ENCODE data around the gene IKBIP.
"Not testable (repeated sequence)": the region's sequence is repeated elsewhere in the genome, so short reads cannot be mapped to it uniquely, and the experiment has no call there.

IKBIP gene

DNA sequence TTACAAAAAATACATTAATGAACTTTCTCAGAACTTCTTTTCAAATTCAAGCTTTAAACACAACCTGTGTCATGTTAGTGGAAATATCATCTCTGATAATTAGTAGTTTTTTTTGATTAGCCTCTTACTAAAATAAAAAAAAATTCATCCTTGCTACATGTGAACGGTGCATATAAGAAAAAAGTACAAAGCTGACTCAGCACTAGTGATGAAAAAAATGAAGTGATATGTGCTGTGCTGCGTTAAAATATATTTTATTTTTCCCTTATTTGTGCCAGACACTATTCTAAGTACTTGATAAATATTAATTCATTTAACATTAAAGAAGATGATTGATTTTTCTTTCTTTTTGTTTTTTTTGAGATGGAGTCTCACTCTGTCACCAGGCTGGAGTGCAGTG, 7.5 kb downstream of the IKBIP start:
- no peak for DNase-seq (ENCODE audit: low read depth)

- peak; percentile 87 for DNase-seq (ENCODE audit: low read depth)
Observed at GRCh38 chr12:98635657-98636323, 8.8 kb downstream of the IKBIP start.

DNA sequence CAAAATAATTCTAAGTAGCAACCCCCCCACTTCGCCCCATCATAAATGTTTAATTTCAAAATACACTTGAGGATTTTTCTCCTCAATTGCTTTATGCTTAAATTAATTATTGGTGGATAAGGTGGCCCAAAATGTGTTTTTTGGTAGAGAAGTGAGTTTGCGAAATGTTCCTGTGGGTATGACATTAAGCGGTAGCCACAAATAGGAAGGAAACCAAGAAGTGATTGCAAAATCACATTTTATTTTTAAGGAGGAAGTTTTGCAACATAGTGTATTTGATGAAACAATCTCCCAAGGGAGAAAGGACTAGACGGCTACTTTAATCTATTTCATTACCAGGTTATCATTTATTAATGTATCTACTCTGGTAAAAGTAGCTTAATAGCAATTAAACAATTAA, 25.6 kb downstream of the IKBIP start:
- DNase-seq (ENCODE audit: low read depth): no peak

GRCh38 chr12:98612696-98613334, 31.8 kb downstream of the IKBIP start:
- DNase-seq (ENCODE audit: low read depth): no peak

DNA sequence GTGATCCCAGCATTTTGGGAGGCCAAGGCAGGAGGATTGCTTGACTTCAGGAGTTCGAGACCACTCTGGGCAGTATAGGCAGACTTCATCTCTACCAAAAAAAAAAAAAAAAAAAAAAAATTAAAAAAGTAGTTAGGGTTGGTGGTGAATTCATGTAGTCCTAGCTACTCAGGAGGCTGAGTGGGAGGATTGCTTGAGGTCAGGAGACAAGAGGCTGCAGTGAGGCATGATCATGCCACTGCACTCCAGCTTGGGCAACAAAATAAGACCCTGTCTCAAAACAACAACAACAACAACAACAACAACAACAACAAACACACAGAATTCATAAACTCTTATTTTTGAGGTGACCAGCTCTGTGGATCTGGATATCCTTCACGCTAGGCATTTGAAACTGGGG, 34.0 kb downstream of the IKBIP start:
- no peak for DNase-seq (ENCODE audit: low read depth)

DNA sequence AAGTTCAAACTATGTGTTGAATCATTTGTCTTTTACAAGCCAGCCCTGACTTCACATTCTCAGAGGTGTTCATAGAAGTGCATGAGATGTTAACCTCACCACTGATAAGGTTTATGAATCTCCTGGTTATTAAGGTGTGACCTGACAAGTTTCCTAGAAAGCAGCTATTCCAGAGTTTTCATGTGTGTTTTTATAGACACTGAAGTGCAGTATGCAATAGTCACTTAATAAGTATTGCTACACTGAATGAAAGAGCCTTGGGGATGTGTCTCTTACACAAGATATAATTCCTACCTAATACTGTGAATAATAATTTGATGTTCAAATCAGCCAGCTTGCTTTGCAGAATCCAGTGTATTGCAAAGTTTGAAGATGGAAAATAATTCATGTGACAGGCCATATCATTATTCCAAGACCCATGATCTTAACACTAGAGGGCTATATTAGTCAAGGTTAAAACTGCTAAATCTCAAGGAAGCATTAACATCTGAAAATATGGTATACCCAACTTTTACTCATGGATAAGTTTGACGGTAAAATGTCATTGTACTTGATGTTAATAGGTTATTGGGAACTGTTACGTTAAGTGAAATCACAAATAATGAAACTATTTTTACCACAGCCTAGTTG, 38.1 kb downstream of the IKBIP start:
- peak; percentile 13 for DNase-seq (ENCODE audit: low read depth)

DNA sequence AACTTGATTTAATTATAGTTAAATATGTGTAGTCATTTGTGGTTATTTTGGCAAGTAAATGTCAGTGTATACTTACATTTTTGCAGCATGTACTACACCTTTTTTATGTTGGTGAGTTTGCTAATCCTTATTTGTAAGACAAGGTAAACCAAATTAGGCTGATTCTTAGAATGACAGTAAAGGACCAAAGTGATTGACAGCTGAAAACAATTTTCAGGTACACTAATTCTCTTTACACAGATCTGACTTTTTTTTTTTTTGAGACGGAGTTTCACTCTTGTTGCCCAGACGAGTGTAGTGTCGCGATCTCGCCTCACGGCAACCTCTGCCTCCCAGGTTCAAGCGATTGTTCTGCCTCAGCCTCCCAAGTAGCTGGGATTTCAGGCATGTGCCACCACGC, 42.7 kb downstream of the IKBIP start:
- no peak for DNase-seq (ENCODE audit: low read depth)

DNA sequence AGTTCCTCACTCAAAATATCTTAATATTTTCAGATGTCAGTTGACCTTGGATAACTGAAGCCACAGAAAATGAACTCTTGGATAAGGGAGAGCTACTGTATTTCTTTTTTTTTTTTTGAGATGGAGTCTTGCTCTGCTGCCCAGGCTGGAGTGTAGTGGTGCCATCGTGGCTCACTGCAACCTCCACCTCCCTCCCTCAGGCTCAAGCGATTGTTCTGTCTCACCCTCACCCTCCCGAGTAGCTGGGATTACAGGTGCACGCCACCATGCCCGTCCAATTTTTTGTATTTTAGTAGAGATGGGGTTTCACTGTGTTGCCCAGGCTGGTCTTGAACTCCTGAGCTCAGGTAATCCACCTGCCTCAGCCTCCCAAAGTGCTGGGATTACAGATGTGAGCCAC, 47.3 kb downstream of the IKBIP start:
- DNase-seq (ENCODE audit: low read depth): not testable (repeated sequence)

DNA sequence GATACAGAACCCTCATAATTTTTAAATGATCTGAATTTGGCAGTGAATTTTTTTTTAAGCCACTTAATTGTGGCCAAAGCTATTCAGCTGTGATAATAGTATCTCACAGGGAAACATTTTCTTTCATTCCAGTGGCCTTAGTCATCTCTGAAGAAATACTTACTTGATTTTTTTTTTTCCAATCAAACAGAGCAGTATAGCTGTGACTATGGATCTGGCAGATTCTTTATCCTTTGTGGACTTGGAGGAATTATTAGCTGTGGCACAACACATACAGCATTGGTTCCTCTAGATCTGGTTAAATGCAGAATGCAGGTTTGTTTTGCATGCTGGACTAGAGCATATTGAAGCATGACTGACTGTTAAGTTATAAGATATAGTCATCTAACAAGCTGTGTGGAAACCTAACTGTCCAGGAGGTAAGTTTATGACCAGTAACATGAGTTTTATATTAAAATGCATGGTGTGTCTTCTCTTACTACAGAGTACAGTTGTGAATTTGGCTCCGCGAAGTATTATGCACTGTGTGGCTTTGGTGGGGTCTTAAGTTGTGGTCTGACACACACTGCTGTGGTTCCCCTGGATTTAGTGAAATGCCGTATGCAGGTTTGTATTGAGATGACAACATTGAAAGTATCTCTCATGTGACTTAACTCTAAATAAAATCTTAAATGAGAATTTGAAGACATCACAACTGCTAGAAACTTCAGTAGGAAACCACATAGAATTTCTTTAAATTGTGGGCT, 49.2 kb downstream of the IKBIP start:
- DNase-seq (ENCODE audit: low read depth): peak; percentile 86

- peak; percentile 53 for DNase-seq (ENCODE audit: low read depth)
Observed at GRCh38 chr12:98594050-98594835, 50.3 kb downstream of the IKBIP start.

DNA sequence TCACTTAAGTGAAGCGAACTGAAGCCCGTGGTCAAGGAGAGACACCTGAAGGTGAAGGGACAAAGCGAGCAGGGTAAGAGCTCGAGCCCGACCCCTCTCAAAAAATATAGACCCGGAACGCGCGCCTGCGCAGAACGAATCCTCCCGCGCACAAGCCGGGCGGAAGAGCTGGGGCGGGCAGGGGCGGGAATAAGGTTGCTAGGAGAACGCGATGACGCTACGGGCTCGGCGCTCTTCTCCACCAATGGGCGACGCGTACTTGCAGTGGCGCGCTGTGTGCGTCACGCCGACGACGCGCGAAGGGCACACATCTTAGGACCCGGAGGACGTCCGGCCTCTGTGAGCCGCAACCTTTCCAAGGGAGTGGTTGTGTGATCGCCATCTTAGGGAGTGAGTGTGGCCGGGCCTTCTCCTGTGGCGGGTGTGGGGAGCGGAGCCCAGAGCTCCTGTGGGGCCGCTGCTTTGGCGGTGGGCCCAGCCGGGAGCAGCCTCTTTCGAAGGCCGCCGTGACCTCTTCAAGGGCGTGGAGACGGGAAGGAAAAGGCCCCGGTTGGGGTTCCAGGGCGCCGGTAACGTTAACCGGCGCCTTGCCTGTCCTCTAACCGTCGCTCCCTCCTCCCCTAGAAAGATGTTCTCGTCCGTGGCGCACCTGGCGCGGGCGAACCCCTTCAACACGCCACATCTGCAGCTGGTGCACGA, 51.1 kb downstream of the IKBIP start, which contains the start of gene SLC25A3:
TSS of gene SLC25A3 (plus strand) at position 336 of the 699 bp plus-strand sequence. CDS start at position 629, 293 bp downstream.
- DNase-seq (ENCODE audit: low read depth): peak; percentile 98

DNA sequence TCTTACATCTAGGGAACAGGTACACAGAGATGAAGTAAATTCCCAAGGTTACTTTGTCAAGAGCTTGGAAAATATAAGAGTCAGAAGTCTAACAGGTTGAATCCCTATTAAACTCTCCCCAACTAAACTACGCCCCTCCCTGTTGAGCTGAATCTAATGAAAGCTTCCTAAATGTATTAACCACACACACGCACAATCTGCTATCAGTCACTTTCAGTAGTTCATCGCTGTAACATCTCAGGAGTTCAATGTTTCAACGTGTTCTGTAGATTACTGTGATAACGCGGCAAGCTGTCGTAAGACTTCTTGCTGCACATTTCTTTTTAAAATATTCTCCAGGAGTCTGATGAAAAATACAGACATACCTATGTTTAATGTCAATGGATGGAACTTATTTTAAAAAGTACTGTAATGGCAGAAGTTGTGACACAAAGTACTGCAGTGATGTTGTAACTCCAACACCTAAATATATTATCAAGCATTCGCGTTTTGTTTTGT, 51.7 kb downstream of the IKBIP start:
- no peak for DNase-seq (ENCODE audit: low read depth)

DNA sequence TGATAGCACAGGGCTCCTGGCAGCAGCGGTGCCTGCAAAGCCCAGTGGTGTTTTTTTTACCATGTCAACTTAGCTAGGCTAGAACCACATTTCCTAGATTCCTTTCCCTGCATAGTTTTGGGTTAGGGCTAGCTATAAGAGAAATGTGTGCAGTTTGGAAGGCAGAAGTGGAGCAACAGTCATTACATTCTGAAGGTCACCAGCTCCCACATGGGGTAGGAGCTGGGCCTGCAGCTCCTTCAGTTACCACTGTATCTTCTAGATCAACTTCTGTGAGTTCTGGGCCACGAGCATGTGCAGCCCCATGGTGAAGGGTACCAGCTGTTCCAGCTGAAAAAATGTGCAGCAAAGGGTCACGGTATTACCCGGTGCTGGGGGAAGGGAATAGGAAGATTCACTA, 53.4 kb downstream of the IKBIP start:
- no peak for DNase-seq (ENCODE audit: low read depth)

DNA sequence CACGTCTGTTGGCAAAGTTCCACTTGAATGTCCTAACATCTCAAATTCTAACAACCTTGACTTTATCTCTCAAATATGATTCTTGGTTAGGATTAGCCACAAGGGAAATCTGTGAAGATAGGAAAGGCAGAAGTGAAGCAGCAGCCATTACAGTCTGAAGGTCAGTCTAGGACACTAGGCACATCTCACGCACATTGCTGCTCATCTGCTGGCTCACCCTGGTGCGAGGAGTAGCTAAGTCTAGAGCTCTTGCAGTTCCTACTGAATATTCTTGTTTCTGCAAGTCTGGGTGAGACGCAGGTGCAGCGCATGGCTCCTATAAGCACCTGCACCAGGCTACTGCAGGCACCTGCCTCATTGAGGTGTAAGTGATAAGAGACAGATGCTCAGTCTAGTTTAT, 57.5 kb downstream of the IKBIP start:
- no peak for DNase-seq (ENCODE audit: low read depth)

- peak; percentile 64 for DNase-seq (ENCODE audit: low read depth)
Observed at GRCh38 chr12:98582093-98582492, 62.5 kb downstream of the IKBIP start.

- DNase-seq (ENCODE audit: low read depth): no peak
Observed at GRCh38 chr12:98581101-98581500, 63.5 kb downstream of the IKBIP start.

DNA sequence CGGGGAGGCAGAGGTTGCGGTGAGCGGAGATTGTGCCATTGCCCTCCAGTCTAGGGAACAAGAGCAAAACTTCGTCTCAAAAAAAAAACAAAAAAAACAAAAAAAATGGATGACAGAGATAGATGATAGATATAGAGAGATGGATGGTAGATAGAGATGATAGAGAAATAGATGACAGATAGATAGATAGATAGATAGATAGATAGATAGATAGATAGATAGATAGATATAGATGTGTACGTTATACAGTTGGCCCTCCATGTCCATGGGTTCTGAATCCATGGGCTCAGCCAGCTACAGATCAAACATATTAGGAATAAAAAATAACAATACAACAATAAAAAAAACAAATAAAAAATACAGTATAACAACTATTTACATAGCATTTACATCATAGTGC, 63.9 kb downstream of the IKBIP start:
- no peak for DNase-seq (ENCODE audit: low read depth)

DNA sequence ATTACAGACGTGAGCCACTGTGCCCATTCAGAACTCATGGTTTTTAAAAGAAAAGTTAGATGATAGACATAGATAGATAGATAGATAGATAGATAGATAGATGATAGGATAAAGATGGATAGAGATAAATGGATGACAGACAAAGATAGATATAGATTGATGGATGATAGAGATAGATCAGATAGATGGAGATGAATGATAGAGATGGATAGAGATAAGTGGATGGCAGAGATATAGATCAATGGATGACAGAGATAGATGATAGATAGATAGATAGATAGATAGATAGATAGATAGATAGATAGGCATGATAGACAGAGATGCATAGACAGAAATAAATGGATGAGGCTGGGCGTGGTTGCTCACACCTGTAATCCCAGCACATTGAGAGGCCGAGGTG, 64.8 kb downstream of the IKBIP start:
- no peak for DNase-seq (ENCODE audit: low read depth)

DNA sequence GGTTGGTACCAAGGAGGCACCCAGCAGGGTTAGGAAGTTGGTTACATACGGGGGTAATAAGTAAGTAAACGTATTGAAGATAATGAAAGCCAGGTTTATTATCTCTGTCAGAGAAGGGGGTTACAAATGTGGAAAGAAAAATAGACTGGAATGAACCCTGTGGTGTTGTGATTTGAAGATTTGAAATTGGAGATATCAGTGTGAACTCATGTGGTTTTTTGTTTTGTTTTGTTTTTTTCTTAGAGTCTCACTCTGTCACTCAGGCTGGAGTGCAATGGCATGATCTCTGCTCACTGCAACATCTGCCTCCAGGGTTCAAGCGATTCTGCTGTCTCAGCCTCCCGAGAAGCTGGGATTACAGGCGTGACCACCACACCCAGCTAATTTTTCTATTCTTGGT, 65.2 kb downstream of the IKBIP start:
- DNase-seq (ENCODE audit: low read depth): no peak

GRCh38 chr12:98578821-98579220, 65.8 kb downstream of the IKBIP start:
- no peak for DNase-seq (ENCODE audit: low read depth)

- no peak for DNase-seq (ENCODE audit: low read depth)
Observed at GRCh38 chr12:98578392-98578791, 66.2 kb downstream of the IKBIP start.
